UCSD-AML1 (cell line): Measurements from ENCODE around the gene CRKL.

ENCODE experiments used
- DNase-seq: peaks from one replicate; lab custom pipeline; 2025; ENCODE audit not compliant: unreplicated experiment; lab: John Stamatoyannopoulos, UW

CRKL gene

GRCh38 chr22:20951151-20951931 lies 34.1 kb downstream of the CRKL start:
- DNase-seq: no peak

DNA sequence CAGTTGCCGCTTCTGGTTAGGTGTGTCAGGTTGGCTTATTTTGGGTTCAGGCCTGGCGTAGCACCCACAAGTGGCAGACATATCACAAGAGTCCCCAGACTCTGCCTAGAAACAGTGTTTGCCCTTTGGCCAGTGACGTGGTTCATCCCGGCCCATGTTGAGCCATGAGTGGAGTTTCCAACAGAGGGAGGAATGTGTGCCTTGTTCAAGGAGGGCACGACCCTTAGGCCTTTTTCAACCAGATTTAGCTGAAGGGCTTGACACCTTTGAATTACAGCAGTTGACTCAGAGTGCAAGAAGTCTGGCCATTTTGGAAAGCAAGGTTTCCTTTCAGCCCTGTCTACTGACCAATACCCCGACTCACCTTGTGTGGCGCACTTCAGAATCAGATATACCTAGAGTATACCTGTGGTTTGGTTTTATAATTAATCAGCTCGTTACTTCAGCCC lies 34.7 kb downstream of the CRKL start:
- no peak for DNase-seq

DNA sequence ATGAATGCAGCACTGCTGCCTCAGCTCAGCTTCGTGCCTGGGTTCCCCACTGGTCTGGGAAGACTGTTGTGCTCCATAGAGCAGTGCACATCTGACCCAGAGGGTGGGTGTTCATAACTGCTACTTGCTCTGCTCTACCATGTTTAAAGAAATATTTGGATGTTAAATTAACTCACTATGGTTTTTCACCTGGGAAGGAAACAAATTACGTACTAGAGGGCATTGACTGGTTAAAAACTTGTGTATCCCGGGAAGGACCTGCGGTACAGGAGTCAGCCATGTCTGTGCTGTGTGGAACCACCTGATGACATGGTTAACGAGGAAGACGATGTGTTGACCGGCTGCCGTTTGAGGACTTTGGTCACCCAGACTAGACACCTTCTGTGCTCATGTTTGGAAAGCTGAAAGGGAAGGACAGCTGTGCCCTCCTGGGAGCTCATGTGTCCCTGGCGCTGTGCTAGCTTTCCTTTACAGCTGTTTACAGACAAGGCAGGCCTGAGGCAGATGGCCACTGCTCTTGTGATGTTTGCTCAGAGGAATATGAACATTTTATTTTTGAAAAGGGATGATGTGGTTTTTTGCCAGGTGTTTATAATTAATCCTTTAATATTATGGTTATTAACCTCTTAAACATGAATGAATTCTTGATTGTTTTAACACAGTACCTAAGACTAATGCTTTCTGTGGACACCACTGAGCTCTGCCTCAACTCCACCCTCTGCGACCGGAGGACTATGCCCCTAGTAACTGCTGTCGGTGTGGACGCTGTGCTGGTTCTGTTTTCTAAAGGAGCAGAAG lies 35.5 kb downstream of the CRKL start:
- DNase-seq: no peak

GRCh38 chr22:20953342-20953608 lies 36.1 kb downstream of the CRKL start:
- no peak for DNase-seq

DNA sequence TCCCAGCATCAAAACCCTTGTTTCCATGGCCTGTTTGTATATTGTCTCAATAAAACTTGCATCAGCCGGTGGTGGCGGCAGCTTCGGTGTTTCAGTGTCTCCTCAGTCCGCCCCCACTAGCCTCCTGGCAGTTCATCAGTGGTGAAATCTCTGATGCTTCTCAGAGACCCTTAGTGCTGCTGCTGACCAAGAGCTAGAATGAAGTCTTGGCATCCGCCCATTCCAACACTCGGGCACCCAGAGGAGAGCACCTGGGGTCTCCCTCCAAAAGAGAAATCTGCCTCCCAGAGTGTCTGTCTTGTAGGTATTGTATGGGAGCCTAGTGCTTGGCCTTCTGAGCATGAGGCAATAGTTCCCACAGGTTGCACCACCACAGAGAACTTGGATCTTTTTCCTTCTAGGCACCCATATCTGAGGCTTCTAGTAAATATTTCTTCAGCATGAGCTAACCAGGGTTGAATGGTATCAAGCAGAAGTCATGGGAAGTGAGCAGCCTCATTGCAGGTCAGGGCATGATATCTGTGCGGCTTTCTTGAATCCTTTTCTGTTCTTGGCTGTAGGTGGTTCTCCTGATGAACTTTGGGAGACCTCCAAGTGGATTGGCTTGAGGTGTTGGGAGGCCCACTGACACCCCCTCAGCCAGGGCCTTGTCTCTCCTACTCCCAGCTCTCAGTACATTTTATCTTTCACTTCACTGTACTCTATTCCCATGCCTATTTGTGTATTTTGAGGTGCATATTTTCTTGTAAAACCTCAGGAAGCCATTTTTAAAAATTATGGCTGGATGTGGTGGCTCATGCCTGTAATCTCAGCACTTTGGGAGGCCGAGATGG lies 36.7 kb downstream of the CRKL start:
- DNase-seq: no peak

DNA sequence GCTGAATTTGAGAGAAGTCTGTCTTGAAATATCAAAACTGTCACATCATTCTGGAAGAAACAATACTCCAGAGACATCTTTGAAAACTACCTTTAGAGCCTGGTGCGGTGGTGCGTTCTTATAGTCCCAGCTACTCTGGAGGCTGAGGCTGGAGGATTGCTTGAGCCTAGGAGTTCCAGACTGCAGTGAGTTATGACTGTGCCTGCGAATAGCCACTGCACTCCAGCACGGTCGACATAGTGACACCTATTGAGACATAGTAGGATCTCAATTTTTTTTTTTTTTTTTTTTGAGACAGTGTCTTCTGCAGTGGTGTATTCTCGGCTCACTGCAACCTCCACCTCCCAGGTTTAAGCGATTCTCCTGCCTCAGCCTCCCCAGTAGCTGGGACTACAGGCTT lies 38.3 kb downstream of the CRKL start:
- no peak for DNase-seq

GRCh38 chr22:20956258-20957101 lies 39.3 kb downstream of the CRKL start:
- no peak for DNase-seq

GRCh38 chr22:20957102-20957682 lies 40.0 kb downstream of the CRKL start:
- DNase-seq: no peak

- DNase-seq: no peak
These were observed 40.6 kb downstream of the CRKL start for GRCh38 chr22:20957683-20958431.

GRCh38 chr22:20959578-20960461 lies 42.6 kb downstream of the CRKL start:
- no peak for DNase-seq

DNA sequence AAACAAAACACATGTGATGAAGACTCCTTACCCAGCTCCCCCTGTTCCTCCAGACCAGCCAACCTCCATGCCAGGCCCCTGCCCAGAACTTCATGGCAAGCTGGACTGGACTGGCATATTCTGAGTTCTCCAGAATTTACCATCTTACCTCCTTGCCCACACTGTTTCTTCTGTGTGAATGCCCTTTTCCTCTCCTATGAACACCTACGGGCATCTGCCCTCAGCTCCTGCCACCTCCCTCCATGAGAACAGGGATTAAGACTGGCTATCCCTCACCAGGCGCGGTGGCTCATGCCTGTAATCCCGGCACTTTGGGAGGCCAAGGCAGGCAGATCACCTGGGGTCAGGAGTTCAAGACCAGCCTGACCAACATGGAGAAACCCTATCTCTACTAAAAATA lies 43.4 kb downstream of the CRKL start:
- DNase-seq: no peak

GRCh38 chr22:20962491-20962945 lies 45.3 kb downstream of the CRKL start:
- DNase-seq: no peak

GRCh38 chr22:20963201-20964052 lies 46.2 kb downstream of the CRKL start:
- DNase-seq: no peak

DNA sequence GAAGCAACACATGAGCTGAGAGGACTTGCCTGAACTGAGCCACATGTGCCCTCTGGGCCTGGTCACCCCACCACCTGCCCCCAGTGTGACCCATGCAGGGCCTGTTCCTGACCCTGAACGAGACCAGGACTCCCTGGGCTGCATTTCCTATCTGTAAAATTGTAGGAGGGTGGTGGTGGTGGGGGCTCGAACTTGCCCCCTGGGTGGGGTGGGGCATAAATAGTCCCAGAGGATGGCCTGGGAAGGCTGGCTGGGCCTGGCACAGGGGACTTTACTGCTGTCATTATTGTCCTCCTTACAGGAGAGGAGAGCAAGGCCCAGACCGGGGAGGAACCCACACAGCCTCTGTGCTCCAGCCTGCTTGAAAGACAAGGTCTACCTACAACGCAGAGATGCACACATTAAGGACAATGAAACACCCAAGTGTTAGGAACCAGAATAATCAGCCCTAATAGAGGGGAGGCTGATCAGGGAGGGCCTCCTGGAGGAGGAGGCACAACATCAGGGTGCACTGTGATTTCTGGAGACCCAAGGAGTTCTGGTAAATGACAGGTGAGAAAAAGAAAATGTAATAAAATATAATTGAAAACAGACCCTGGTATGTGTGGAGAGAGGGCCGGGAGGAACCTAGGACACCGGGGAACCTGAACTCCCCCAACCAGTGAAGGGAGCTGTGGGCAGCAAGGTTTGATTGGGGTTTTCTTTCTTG lies 47.0 kb downstream of the CRKL start:
- DNase-seq: no peak

DNA sequence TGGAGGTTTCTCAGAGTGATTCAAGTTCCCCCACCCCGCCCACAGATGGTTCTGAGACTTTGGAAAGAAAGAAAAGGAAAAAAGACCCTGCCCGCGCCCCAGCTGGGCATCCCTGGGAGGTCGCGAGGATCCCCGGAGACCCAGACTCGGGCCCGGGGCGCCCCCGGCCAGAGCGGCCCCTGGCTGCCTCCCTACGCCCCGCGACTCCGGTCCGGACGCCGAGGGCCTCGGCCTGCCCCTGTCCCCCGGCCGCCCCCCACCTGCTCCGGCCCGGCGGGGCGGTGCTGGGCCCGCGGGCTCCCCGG lies 47.5 kb downstream of the CRKL start:
- no peak for DNase-seq

- no peak for DNase-seq
These were observed 48.1 kb downstream of the CRKL start for GRCh38 chr22:20965104-20965887.
